ENCODE results near the gene SOX30.

Gene SOX30

GRCh38 chr5:157659868-157660660 is 7.8 kb upstream of the SOX30 start:
- no peak for DNase-seq (ENCODE audit: low spot score)

DNA sequence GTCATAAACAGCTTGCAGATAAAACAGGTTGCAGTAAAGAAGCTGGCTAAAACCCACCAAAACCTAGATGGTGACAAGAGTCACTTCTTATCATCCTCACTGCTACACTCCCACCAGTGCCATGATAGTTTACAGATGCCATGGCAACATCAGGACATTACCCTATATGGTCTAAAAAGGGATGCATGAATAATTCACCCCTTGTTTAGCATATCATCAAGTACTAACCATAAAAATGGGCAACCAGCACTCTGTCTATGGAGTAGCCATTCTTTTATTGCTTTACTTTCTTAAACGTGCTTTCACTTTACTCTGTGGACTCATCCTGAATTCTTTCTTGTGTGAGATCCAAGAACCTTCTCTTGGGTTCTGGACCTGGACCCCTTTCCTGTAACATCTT is 6.7 kb upstream of the SOX30 start:
- DNase-seq (ENCODE audit: low spot score): no peak

DNA sequence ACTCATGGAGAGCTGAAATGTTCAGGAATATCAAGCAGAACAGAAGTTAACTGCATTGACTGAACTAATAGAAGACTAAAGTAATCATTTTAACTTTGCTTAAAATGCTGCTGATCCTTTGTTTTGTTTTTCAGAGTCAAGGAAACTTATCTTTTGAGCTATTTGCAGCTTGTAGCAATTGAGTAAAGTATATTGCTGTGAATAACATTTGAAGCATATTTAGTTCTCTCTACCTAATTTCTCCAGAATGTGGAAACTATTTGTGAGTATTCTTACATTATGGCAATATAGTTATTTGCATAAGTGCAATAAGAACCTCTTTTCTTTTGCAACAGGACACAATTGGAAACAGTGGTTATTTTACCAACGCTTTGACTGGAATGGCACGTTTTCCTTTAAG is 5.3 kb upstream of the SOX30 start:
- no peak for DNase-seq (ENCODE audit: low spot score)

DNA sequence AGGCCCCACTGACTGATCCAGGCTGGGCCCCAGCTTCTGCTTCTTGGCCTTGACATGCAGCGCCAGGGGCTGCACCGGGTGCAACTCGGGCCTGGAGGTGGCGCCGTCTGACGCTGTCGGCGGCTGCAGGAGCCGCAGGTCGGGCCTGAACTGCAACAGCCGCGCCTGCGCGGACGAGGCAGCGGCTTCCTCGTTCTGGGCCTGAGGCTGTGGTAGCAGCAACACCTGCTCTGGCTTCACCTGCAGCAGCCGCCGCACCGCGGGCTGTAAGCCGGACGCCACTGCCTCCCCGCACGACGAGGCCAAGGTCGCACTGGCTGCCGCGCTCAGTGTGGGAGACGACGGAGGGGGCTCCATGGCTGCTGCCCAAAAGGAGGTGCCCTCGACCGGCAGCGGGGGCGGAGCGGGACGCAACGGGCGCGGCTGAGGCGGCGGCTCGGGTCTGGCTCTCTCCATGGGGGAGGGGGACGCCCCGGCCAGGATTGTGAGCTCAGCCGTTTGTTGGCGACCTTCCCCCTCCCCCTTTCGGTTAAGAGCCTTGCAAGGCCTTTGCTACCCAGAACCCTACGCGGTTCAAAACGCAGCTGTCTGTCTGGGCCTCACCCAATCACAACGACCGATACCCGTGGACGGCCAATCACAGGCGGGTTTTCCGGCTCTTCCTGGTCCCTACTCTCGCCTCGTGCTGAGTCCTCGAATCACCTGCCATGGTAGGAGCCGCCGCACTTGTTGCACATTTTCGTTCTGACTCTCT is 438 bp downstream of the SOX30 start:
- peak; percentile 18 for DNase-seq (ENCODE audit: low spot score)

GRCh38 chr5:157650991-157651611 is 1.1 kb downstream of the SOX30 start:
- DNase-seq (ENCODE audit: low spot score): no peak

GRCh38 chr5:157649101-157649500 is 3.1 kb downstream of the SOX30 start:
- no peak for DNase-seq (ENCODE audit: low spot score)

GRCh38 chr5:157648275-157648990 is 3.8 kb downstream of the SOX30 start:
- DNase-seq (ENCODE audit: low spot score): no peak

- no peak for DNase-seq (ENCODE audit: low spot score)
Observed at GRCh38 chr5:157640406-157641066, 11.7 kb downstream of the SOX30 start.

DNA sequence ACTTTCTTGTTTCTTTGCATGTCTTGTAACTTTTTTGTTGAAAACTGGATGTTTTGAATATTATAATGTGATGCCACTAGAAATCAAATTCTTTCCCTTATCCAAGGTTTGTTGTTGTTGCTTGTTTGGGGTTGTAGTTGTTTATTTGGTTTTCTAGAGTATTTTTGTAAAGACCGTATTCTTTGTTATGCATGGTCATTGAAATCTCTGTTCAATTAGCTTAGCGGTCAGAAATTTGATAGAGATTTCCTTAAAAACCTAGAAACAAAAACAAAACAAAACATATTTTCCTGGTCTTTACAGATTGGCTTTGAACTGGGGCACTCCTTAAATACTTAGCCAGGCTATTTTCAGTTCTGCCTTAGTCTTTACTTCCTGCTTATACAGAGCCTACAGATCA is 21.9 kb downstream of the SOX30 start:
- no peak for DNase-seq (ENCODE audit: low spot score)

DNA sequence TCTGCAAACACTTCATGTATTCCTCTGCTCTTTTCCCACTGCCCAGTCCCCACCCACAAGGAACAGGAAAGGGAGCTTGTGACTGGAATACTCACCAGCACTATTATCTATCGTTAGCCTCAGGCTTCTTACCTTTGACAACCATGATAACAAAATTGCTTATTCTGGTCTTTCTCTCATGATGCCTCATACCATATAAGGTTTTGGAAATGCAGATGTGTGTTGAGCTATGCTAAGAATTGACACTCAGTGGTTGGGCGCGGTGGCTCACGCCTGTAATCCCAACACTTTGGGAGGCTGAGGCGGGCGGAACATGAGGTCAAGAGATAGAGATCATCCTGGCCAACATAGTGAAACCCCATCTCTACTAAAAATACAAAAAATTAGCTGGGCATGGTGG is 25.4 kb downstream of the SOX30 start:
- DNase-seq (ENCODE audit: low spot score): no peak

GRCh38 chr5:157624144-157624543 is 28.1 kb downstream of the SOX30 start:
- DNase-seq (ENCODE audit: low spot score): no peak

GRCh38 chr5:157620776-157621175 is 31.5 kb downstream of the SOX30 start:
- DNase-seq (ENCODE audit: low spot score): no peak

DNA sequence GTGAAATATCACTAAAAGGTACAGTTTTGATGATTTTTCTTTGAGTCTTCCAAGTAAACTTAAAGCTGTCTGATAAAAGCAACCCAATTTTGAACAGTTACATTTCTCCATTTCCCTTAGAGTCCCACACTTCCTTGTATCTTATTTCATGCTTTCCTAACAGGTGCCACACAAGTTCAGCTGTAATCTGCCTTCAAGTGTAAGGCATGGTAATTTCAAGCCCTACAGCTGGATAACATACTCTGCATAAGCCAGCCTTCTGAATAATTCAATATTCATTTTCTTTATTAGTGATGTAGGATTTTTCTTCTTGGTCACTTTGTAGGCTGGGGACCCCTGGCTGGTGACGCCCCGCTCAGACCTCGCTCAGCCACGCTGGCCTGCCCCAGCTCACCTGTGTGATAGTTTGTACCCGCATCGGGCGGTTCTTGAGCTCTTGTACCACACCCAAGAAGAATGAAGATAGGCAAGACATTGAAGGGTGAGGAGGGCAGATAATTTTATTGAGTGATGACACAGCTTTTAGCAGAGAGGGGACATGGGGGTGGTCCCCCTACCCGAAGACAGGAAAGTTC is 34.0 kb downstream of the SOX30 start:
- no peak for DNase-seq (ENCODE audit: low spot score)

- DNase-seq (ENCODE audit: low spot score): no peak
Observed at GRCh38 chr5:157616785-157617184, 35.5 kb downstream of the SOX30 start.

DNA sequence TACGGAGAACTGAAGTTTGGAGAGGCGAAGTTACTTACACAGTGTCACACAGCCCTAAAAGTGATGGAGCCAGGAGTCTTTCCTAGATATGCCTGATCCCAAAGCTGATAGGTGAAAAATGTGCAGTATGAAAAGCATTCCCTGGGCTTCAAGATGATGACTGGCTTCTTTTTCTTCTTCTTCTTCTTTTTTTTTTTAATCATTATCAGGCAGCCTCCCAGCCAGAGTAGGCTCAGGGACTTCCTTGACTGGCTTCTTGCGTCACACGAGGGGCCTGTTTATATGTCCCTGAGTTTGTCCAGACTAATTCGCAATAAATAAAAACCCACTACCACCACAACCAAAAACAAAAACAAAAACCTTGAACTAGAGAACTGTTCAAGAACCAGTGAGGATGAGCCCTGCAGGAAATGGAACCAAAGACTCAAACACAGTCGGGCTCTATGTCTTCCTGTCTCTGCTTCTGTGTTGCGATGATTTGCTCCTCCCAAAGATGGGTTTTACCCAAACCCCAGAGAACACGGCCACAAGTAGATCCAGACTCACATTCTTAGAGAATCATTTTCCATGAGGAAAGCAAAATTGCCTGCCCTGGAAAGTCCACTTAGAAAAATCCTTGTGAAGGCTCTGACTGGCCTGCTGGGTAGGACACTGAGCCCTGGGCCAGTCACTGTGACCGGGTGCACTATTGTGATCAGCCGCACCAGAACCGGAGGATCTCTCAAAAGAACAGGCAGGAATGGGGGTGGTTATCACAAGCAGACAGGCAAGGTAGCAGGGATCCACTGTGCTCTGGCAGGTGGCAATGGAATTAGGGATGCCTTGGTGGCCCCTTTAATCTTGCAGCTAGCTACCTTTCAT is 38.6 kb downstream of the SOX30 start:
- DNase-seq (ENCODE audit: low spot score): no peak

DNA sequence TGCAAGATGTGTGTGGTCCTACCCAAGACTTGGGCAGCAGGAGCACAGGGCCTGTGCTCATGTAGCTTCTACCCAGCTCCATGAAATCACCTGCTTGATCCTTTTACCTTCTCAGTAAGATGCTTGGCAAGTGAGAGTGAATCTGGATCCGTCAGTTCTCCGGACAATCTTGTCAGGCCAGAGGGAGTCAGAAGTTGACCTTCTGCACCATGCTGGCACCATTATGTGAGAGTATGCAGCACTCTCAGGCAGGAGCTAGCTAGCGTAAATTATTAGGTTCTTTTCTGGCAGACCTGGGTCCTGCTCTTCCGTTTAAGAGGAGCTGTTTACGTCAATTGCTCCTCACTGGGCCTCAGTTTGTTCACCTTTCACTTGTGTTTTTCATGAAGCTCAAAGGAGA is 39.7 kb downstream of the SOX30 start:
- DNase-seq (ENCODE audit: low spot score): no peak

DNA sequence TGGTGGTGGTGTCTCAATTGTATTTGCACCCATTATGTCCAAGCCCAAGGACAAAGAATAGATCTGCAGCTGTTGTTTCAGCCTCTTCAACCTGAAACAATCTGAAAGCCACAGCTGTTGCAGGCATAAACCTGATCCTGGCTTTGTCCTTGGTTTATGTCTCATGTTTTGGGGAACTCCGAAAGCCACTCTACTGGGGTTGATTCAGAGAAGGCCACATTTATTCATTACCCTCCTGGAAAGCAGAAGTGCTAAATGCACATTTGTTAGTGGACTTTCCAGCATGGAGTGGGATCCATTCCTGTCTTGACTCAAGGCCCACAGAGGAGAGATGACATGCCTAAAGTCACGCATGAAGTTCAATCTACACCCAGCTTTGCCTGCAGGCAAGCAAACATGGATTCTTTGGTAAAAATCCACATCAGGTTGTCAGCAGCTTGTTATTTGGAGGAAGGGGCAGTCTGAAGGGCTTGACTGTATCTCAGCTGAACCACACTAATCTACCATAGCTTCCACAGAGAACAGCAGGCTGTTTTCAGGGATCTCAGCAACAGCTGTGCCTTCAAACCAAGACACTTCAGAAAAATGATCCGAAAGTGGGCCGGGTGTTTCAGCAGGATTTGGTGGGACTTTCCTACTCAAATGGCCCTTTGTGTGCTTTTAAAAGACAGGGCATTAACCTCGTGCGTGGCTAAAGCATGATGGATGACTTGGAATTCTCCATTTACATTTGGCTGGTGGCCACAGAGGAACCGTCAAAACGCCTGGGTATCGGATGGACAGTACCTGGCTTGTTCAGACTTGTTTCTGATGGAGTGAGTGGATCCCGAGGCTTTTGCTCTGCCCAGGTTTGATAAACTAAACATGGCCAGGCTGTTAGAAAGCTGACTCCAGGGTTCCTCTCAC is 40.4 kb downstream of the SOX30 start:
- DNase-seq (ENCODE audit: low spot score): no peak

DNA sequence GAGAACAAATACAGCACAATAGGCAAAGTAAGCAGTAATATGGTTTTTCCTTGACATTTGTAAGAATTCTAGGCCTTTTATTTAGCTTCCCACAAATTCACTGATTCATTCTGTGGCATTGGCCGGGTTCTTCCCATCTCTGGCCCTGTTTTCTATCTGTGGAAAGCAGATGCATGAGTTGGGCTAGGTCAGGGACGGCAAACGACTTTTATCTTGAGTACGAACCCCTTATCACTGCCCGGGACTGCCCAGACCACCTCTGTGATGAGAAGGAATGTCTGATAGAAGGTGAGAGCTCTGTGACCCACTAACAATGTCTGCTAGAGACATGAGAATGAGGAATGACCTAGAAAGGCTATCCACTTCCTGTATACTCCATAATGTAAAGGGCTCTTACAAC is 41.2 kb downstream of the SOX30 start:
- peak; percentile 17 for DNase-seq (ENCODE audit: low spot score)

DNA sequence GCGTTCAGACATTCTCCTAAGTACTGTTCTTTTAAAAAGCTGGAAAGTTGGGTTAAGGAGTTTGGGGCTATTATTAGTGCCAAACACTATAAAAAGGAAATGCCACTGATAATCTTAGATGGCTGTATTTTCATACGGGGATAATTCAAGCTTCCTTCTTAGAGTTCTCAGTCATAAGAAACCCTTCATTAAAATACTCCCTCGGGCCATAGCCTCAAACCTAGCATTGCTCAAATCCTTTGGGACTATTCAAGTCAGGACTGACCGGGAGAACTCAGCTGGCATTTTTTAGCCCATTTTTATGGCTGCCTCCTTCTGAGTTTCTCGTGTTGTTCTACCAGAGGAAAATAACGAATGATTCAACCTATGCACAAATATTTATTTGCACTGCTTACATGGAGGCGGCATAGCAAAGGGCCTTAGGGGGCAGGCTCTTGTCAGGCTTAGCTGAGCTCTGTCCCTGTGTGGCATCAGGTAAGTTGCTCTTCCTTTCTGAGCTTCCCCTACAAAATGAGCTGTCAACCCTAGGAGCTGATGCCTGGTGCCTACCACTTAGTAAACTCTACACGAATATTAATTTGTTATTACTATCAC is 43.2 kb downstream of the SOX30 start:
- no peak for DNase-seq (ENCODE audit: low spot score)

All from hematopoietic multipotent progenitor cell treated with erythropoietin and hydrocortisone succinate and interleukin-3 and kit ligand, for 15 days (in vitro differentiated cells).